PC-9 (cell line): Measurements from ENCODE around the gene EEIG2. TPM values are rescaled to one million over a fixed set of nuclear protein-coding genes. Genes with fewer than 3 reads are reported as not detected.
"Not testable (repeated sequence)": the region's sequence is repeated elsewhere in the genome, so short reads cannot be mapped to it uniquely, and the experiment has no call there.

Experiments
- BruUV-seq: library from RNA; stranded (reverse); fragments of 400-500 nt; replicated peaks from 2 replicates; lab custom pipeline; 2021; lab: Mats Ljungman, UMichigan
- CTCF ChIA-PET: fragments of 300-600 bp; sonication (Branson Sonifier 250); formaldehyde crosslinking; loops from one replicate; lab custom pipeline; 2022; ENCODE audit warnings: antibody characterized with exemption; lab: Charles Lee
- POLR2A ChIA-PET: fragments of 300-600 bp; sonication (Branson Sonifier 250); formaldehyde crosslinking; loops from one replicate; lab custom pipeline; 2022; ENCODE audit warnings: antibody characterized with exemption; ENCODE audit not compliant: unreplicated experiment; lab: Charles Lee
- DNase-seq, 2 experiments: peaks; one replicate each; pipeline versions ENCODE4 v3.0.0 to v3.0.0-alpha.2; 2015 to 2022; ENCODE audit warnings: mixed read lengths in 1 of 2
- H2AFZ ChIP-seq: fragments of 200-600 bp; sonication (generic); 2 replicates; pipeline ENCODE4 v1.8.1; 2017; ENCODE audit warnings: antibody characterized with exemption
- H3F3A ChIP-seq: fragments of 200-600 bp; sonication (generic); 2 replicates; pipeline ENCODE4 v1.8.1; 2017; ENCODE audit warnings: antibody characterized with exemption, mild to moderate bottlenecking, low read depth; ENCODE audit not compliant: insufficient read depth
- H3K27ac ChIP-seq: fragments of 200-600 bp; sonication (generic); 2 replicates; pipeline ENCODE4 v1.6.1; 2016; ENCODE audit warnings: mixed run types
- H3K27me3 ChIP-seq: fragments of 200-600 bp; sonication (generic); 2 replicates; pipeline ENCODE4 v1.6.1; 2016; ENCODE audit warnings: low read depth, mixed run types; ENCODE audit not compliant: insufficient read depth
- H3K36me3 ChIP-seq: fragments of 200-600 bp; sonication (generic); 2 replicates; pipeline ENCODE4 v1.6.1; 2016; ENCODE audit warnings: low read depth, mixed run types
- H3K4me1 ChIP-seq: fragments of 200-600 bp; sonication (generic); replicated peaks from 2 replicates; pipeline ENCODE4 v1.6.1; 2016; ENCODE audit warnings: mixed run types; ENCODE audit not compliant: insufficient read depth
- H3K4me2 ChIP-seq: fragments of 200-600 bp; sonication (generic); 2 replicates; pipeline ENCODE4 v1.6.1; 2017; ENCODE audit warnings: mixed run types
- H3K4me3 ChIP-seq: fragments of 200-600 bp; sonication (generic); 2 replicates; pipeline ENCODE4 v1.6.1; 2016; ENCODE audit warnings: mixed run types
- H3K79me2 ChIP-seq: fragments of 200-600 bp; sonication (generic); 2 replicates; pipeline ENCODE4 v1.6.1; 2017; ENCODE audit warnings: low read depth, mixed run types
- H3K9me2 ChIP-seq: fragments of 200-600 bp; sonication (generic); 2 replicates; pipeline ENCODE4 v1.8.1; 2017; ENCODE audit warnings: mild to moderate bottlenecking; ENCODE audit not compliant: insufficient read depth
- H3K9me3 ChIP-seq: fragments of 200-600 bp; sonication (generic); 2 replicates; pipeline ENCODE4 v1.8.1; 2016; ENCODE audit warnings: low read depth; ENCODE audit not compliant: insufficient read depth
- H4K20me1 ChIP-seq: fragments of 200-600 bp; sonication (generic); 2 replicates; pipeline ENCODE4 v1.8.1; 2017; ENCODE audit not compliant: insufficient read depth
- EZH2 ChIP-seq: fragments of 200-600 bp; sonication (generic); IDR thresholded peaks from 2 replicates; pipeline ENCODE4 v1.8.0; 2017; ENCODE audit warnings: antibody characterized with exemption, low read depth
- intact Hi-C: fragments of 100-400 bp; cut with micrococcal nuclease; formaldehyde crosslinking; loops from one replicate; pipeline ENCODE4 v1.10.0; 2022; ENCODE audit not compliant: unreplicated experiment
- total RNA-seq: library from RNA; stranded (reverse); gene quantifications from 2 replicates; pipeline ENCODE4 v1.2.3, GENCODE V29; 2021
- TF ChIP-seq, protein P1 (sequence below): fragments of 200-600 bp; sonication (generic); conservative IDR thresholded peaks from 2 replicates; pipeline ENCODE4 v1.6.1; 2017; ENCODE audit warnings: mixed run types, antibody characterized with exemption, mild to moderate bottlenecking, moderate library complexity

The EEIG2 gene
- total RNA-seq, 1 experiment from 2014 or later, result 31.9 TPM

DNA sequence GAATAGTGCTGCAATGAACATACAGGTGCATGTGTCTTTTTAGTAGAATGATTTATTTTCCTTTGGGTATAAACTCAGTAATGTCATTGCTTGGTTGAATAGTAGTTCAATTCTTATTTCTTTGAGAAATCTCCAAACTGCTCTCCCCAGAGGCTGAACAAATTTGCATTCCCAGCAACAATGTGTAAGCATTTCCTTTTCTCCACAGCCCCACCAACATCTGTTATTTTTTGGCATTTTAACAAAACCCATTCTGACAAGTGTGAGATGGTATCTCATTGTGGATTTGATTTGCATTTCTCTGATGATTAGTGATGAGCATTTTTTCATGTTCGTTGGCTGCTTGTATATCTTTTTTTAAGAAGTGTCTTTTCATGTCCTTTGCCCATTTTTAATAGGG, 21.9 kb upstream of the EEIG2 start:
- Histone ChIP-seq H3F3A (peaks cover 13% of the 10 kb centered on the region), H3K9me3 (no peaks in the 10 kb centered on the region), H3K27ac (no peak overlapping the region), H3K4me3 (no peak overlapping the region), H2AFZ (no peak overlapping the region), H3K27me3 (no peaks in the 10 kb centered on the region), H3K4me1 (peaks cover 20% of the 10 kb centered on the region), H3K79me2 (no peaks in the 10 kb centered on the region), H3K4me2 (no peak overlapping the region), H3K9me2 (no peaks in the 10 kb centered on the region), H3K36me3 (no peaks in the 10 kb centered on the region), H4K20me1 (no peaks in the 10 kb centered on the region)
- BruUV-seq, result no TSS peak
- intact Hi-C loops, result no loop called here
- POLR2A ChIA-PET, result interaction anchor here (0.7 kb wide), 1 partner anchor 965 kb away, joined by 4 read pairs; no protein-coding TSS in a partner anchor
- no peak for DNase-seq
- TF ChIP-seq EZH2, result no peak
- TF ChIP-seq, protein P1, sequence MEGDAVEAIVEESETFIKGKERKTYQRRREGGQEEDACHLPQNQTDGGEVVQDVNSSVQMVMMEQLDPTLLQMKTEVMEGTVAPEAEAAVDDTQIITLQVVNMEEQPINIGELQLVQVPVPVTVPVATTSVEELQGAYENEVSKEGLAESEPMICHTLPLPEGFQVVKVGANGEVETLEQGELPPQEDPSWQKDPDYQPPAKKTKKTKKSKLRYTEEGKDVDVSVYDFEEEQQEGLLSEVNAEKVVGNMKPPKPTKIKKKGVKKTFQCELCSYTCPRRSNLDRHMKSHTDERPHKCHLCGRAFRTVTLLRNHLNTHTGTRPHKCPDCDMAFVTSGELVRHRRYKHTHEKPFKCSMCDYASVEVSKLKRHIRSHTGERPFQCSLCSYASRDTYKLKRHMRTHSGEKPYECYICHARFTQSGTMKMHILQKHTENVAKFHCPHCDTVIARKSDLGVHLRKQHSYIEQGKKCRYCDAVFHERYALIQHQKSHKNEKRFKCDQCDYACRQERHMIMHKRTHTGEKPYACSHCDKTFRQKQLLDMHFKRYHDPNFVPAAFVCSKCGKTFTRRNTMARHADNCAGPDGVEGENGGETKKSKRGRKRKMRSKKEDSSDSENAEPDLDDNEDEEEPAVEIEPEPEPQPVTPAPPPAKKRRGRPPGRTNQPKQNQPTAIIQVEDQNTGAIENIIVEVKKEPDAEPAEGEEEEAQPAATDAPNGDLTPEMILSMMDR, result no peak
- CTCF ChIA-PET, result no interaction called here

DNA sequence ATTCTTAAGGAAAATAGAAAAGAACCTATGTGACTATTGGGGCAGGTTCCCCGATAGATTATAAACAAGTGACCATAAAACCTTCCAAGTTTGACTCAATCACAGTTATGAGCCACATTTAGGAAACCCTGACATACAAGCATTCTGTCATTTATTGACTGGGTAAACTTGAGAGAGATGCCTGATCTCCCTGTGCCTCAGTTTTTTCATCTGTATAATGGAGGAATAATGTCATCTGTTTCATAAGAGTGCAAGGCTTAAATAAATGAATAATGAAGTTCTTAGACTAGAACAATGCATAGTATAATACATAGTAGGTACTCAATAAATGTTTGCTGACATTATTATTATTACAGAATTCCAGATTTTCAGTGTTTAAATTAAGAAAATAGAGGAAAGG, 18.9 kb upstream of the EEIG2 start:
- no peak overlapping the region for H3K4me3 ChIP-seq
- no peak overlapping the region for H3K27ac ChIP-seq
- no peaks in the 10 kb centered on the region for H3K4me1 ChIP-seq
- no peaks in the 10 kb centered on the region for H3F3A ChIP-seq
- TF ChIP-seq, protein P1, result no peak
- TF ChIP-seq EZH2, result no peak
- POLR2A ChIA-PET, result no interaction called here
- CTCF ChIA-PET, result no interaction called here
- H4K20me1 ChIP-seq, result no peaks in the 10 kb centered on the region
- intact Hi-C loops, result no loop called here
- no peak overlapping the region for H3K4me2 ChIP-seq
- H3K9me2 ChIP-seq, result no peaks in the 10 kb centered on the region
- H3K9me3 ChIP-seq, result no peaks in the 10 kb centered on the region
- no peak overlapping the region for H2AFZ ChIP-seq
- BruUV-seq, result no TSS peak
- DNase-seq, result no peak
- no peaks in the 10 kb centered on the region for H3K27me3 ChIP-seq
- no peaks in the 10 kb centered on the region for H3K79me2 ChIP-seq
- no peaks in the 10 kb centered on the region for H3K36me3 ChIP-seq

DNA sequence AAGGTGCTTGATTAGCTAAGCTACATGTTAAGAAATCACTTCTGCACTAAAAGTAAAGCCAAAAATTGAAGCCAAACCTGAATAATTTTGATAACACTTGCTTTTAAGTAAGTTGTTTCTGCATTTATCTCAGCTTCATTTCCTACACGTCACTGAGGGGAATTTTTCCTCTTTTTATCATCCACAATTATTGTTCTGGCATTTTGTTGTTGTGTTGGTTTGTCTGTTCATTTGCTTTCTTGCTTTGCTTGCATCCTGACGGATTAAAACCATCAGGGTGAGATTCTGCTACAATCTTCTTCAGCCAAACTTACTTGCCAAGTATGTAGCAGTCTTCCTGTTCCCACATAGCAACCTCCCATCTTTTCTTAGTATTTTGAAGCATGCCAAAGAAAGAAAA, 18.0 kb upstream of the EEIG2 start:
- H3K27me3 ChIP-seq, result no peaks in the 10 kb centered on the region
- DNase-seq, result no peak
- H3K36me3 ChIP-seq, result no peaks in the 10 kb centered on the region
- H3K9me2 ChIP-seq, result no peaks in the 10 kb centered on the region
- POLR2A ChIA-PET, result no interaction called here
- TF ChIP-seq EZH2, result no peak
- TF ChIP-seq, protein P1, result no peak
- no peak overlapping the region for H3K4me2 ChIP-seq
- H3K4me3 ChIP-seq, result no peak overlapping the region
- BruUV-seq, result no TSS peak
- CTCF ChIA-PET, result no interaction called here
- H4K20me1 ChIP-seq, result no peaks in the 10 kb centered on the region
- intact Hi-C loops, result no loop called here
- H3K27ac ChIP-seq, result no peak overlapping the region
- H2AFZ ChIP-seq, result no peak overlapping the region
- H3K4me1 ChIP-seq, result no peaks in the 10 kb centered on the region
- H3F3A ChIP-seq, result no peaks in the 10 kb centered on the region
- H3K9me3 ChIP-seq, result no peaks in the 10 kb centered on the region
- no peaks in the 10 kb centered on the region for H3K79me2 ChIP-seq

DNA sequence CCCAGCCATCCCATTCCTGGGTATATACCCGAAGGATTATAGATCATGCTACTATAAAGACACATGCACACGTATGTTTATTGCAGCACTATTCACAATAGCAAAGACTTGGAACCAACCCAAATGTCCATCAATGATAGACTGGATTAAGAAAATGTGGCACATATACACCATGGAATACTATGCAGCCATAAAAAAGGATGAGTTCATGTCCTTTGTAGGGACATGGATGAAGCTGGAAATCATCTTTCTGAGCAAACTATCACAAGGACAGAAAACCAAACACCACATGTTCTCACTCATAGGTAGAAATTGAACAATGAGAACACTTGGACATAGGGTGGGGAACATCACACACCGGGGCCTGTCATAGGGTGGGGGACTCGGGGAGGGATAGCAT, 12.4 kb upstream of the EEIG2 start:
- H3F3A ChIP-seq, H3K36me3 ChIP-seq, H3K27me3 ChIP-seq, H3K4me1 ChIP-seq, BruUV-seq, H3K9me2 ChIP-seq, H2AFZ ChIP-seq, H3K79me2 ChIP-seq, H3K27ac ChIP-seq, intact Hi-C loops, CTCF ChIA-PET, H3K4me3 ChIP-seq, H3K4me2 ChIP-seq, H4K20me1 ChIP-seq, POLR2A ChIA-PET, DNase-seq, H3K9me3 ChIP-seq: not testable (repeated sequence)
